Stimulated activated CD8-positive, alpha-beta memory T cell treated with anti-CD3 and anti-CD28 coated beads, Interleukin-7, amount 100 ng/mL, for 1 hour (primary cell): ENCODE measurements around the gene MFAP2.

Experiments
- DNase-seq, 2 donors: peaks; one replicate each; pipeline ENCODE4 v3.0.0-alpha.2; 2020; ENCODE audit warnings: low read depth in 2 of 2

Gene MFAP2

DNA sequence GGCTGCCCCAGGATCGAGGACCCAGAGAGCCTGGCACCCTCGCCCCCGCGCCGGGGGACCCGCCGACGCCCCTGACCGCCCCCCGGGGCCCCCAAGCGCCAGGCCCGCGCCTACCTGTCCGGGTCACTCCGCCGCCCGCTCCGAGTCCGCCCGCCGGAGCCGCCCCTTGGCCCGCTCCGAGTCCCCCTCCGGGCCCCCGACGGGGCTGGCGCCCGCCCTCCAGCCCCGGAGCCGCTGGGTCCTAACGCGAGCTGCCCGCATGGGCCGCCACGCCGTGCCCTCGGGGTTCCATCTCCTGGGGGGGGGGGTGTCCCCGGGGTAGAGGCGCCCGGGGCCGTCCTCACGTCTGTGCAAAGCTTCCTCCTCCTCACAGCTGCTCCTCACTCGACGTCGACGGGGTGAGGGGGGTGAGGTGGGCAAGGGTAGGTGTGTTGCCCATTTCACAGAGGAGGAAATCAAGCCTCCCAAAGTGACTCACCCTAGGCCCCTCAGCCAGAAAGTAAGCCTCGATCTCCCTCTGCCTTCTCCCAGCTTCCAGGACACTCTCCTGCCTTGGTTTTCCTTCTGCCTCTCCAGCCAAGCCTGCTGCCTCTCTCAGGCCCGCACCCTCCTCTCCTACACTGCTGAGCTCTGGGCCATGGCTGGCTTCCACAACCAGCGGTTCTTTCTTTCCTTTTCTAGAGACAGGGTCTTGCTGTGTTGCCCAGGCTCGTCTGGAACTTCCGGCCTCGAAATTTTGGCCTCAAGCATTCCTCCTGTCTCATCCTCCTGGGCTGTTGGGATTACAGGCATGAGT, at the start of gene MFAP2:
MFAP2 (minus strand) TSS at position 148 of the 796 bp plus-strand sequence. CDS start 2,347 bp downstream, outside the sequence.
- DNase-seq, result no peak

DNA sequence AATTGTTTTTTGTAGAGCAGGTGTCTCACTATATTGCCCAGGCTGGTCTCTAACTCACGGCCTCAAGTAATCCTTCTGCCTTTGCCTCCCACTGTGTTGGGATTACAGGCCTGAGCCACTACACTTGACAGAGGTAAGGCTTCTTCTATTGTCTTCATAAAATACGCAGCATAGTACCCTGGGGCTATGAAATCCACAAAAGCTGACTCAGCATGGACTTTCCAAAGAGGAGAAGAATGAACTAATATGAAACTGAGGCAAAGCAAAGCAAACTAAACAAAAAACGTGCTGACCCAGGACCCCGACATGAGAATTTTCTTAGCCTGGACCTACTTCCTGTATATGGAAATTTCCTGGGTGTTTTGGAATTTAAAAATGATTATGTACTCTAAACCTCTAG, 49.8 kb upstream of the MFAP2 start:
- no peak for DNase-seq

DNA sequence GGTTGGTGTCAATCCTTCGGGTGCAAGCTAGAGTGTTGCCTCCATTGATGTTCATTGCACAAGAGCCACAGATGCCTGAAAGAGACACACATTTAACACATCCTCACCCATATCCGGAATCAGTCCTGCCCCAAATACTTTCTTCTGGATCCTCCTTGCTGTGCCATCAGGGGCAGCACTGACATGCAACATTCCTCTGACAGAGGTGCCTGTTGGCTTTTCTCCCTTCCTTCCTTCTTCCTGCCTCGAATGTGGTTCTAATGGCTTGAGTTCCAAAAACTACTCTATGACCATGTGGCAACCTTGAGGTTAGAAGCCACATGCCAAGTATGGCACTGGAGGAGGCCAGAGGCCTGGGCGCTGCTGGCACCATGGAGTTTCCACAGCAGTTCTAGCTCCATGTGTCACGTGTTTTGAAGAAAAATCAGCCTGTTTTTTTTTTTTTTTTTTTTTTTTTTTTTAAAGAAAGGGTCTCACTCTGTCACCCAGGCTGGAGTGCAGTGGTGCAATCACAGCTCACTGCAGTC, 48.3 kb upstream of the MFAP2 start:
- DNase-seq, result no peak

DNA sequence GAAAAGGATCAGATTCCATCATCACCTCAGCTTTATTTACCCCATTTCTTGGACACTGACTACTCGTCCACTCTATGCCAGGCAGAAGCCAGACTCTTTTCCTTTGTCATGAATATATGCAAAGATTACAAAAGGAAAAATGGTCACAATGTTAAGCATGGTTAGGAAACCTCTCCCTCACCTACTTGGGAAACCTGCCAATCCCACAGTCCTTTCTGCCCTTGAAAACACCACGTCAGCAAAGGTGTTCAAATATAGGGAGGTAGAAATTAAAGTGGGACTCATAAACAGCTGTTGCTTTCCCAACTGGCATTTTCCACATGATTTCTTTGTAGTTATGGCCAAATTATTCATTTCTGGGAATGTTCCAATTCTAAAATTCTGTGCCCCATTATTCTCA, 47.5 kb upstream of the MFAP2 start:
- DNase-seq, result no peak

DNA sequence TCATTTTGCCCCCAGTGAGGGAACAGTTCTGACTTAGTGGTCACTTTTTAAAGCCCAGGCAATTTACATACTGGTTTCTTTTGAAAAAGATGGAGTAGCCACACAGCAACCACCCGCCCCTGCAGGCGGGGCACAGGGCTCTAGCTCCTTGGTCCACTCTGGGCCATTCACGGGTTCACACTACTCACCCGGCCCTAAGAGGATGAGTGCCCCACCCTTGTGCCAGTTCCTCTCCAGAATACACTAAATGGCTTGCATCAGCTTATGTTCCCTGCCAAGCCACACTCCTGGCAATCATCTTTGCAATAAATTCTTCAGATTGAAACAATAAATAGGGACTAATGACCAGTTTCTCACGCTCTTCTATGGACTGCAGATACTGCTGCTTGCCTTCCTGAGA, 47.0 kb upstream of the MFAP2 start:
- DNase-seq, result no peak

GRCh38 chr1:17024721-17025120, 44.3 kb upstream of the MFAP2 start:
- no peak for DNase-seq

DNA sequence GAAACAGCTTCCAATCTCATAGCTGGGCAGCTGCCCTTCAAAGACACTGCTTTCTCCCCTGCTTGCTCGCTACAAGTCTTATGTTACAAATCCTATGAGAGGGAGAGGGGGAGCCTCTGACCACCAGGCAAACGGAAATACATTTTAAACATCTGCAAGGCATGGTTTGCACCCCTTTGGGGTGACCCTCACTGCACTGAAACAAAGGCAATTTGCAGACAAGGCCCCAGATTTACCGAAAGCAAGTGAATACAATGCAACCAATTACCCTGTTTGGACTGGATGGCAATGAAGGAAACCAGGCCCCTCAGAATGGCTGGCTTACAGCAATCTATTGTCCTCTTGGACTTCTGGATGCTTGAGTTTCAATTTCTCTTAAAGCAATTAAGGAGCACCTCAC, 43.2 kb upstream of the MFAP2 start:
- no peak for DNase-seq

DNA sequence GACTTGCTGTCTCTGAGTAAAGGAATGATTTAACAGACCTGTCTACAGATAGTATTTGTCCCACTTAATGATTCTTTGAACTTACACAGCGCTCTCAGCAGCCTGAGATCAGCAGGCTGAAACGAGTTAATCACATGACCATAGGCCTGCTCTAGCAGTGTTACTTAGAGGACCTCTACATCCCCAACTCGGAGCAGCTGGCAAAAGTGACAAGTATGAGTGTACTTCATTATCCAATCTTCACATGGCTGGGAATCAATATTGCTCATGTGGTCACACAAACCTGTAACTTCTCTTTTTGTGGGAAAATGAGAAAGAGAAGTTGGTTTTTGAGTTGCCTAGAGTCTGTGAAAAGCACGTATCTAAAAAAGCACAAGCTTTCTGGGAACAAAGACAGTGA, 42.7 kb upstream of the MFAP2 start:
- no peak for DNase-seq

DNA sequence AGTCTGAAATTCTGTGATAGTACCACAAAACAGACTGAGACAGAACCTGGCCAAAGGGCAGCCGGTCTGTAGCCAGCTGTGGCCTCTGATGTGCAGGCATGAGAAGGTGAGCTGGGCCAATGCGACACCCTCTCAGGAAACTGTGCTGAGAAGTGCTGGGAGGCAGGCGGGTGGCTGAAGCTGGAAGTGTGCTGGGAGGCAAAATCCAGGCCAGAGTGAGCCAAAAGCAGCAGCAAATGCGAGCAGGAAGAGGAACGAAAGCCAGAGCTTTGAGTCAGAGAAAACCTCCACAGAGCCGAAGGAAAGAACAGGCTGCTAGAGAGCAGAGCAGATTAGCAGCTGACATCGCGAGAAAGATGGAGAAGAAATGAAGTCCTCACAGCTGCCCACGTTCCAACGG, 41.5 kb upstream of the MFAP2 start:
- DNase-seq, result no peak

- DNase-seq, result no peak
These were observed 40.1 kb upstream of the MFAP2 start for GRCh38 chr1:17020502-17020901.

DNA sequence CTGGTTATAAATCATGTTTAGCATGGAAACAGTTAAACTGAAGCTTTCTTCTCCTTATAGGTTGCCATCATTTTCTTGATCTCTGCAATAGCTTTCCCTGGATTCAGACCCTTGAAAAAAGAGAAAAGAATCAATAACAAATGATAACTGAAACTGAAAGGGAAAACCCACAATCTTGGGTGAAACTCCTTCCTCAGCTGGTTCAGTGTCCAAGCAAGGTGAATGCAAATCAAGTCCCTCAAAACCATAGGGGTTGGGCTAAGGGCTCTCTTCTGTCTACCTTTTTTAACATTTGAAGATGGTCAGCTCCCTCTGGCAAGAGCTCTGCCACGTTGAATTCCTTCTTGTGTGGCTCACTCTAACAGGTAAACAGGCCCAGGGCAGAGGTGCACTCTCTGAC, 38.4 kb upstream of the MFAP2 start:
- DNase-seq, result no peak

DNA sequence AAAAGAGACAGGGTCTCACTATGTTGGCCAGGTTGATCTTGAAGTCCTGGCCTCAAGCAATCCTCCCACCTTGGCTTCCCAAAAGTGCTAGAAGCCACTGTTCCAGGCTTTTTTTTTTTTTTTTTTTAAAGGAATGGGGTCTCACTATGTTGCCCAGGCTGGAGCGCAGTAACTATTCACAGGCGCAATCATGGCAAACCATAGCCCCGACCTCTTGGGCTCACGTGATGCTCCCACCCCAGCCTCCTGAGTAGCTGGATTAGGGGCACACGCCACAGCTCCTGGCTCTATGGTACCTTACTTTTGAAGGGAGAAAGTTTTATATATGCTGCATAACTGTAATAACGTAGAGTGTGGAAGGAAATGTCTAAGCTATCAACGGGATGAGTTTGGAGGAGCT, 37.0 kb upstream of the MFAP2 start:
- no peak for DNase-seq

DNA sequence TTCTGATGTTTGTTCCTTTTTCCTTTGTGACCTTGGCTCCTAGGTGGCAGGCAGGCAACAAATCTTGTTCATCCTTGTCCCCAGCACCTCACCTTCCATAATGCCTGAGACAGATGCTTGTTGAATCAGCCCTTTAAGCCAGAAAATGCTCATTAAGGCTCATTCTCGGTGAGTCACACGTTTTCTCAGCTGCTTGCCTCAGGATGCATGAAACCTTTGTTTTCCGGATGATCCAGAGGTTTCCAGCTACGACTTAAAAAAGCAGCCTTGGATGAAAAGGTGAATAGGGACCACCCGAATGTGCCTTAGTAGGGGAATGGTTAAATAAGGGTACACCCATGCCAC, 35.9 kb upstream of the MFAP2 start:
- no peak for DNase-seq

DNA sequence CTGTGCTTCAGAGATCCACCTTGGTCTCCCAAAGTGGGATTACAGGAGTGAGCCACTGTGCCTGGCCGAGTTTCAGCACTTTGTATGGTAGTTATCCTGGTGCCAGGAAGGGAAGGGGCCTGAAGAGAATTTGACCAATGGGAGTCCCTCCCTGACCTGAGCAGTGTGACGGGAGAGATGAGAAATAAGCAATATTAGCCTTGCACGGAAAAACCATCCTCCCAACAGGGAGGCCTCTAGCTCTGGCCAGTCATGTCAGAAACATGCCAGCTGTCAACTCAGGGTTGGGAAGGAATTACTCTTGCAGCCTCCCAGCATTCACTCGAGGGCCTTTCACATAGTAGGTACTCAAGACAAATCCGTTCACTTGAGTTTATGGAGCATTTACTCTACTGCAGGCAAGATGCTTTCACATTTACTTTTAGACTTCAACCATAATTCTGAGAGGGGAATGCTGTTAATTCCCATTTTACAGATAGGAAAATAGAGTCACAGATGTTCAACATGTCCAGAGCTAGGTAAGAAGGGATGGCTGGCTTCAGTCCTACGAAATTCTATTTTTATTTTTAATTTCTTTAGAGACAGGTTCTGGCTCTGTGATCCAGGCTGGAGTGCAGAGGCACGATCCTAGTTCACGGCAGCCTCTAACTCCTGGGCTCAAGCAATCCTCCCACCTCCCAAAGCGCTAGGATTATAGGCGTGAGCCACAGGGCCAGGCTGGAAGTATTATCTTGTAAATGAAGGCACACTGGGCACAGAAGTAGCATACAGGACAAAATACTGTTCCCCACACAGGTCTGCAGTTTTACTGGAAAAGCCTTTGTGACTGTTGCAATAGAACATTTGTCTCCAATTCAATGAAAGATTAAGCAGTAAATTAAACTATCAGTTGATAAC, 34.5 kb upstream of the MFAP2 start:
- no peak for DNase-seq

DNA sequence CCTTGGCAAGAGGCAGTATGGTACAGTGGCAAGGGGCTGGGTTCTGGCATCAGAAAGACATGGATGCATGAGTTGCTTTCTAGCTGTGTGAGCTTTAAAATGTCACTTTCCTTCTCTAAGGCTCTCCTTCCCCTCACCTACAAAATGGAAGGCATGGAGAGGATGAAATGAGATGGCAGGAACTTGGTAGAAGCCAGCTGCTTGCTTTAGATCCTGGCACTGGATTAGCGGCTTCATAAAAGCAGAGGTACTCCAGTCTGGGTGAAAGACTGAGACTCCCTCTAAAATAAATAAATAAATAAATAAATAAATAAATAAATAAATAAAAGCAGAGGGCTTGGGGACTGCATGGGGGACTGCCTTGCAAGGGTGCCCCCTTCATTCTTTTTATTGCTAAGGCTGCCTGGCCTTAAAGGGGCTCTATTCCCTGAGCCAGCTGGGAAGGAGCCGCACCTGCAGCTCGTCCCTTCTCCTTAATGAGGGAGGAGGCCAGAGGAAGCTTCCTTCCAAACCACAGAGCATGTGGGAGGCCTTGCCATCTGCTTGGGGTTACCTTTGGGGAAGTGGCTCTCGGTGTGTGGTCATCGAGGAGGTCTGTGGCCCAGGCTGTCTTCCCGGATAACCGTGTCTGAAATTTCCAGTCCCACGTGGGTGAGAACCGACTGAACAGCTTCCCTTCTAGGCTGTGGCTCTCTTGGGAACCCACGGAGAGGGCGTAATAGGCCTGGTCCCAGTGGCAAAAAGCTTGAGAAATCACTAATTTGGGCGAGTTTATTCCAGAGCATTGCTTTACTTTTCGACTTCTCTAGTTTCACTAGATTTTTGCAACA, 33.3 kb upstream of the MFAP2 start:
- no peak for DNase-seq

DNA sequence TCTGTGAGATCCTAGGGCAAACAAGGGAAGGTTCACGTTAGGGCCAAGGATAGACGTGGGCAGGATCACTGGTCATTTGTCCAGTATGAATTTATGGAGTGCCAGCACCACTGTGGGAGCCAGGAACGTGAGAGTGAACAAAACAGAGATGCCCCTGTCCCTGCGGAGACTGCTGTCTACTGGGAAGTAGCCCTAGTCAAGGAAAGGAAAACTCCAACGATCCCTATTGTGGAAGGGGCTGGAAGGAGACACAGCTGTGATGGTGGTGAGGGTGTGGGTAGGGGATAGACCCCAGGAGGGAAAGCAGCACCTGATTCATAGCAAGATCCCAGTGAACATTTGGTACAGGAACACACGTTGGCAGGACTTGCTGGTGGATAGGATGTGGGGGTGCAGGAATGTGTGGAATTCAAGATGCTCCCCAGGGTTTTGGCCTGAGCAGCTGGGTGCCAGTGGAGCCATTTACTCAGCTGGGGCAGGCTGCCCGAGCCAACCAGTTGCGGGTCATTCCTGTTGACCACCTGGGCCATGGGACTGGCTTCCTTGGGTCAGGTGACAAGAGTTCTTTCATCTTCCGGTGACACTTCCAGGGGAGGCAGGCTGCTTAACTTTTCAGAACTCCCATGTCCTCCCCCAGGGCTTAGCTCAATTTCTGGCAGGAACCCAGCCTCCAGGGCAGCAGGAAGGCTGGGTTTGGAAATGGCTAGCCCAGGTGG, 32.5 kb upstream of the MFAP2 start:
- no peak for DNase-seq

- peak; percentile 59 to 63 for DNase-seq
These were observed 31.3 kb upstream of the MFAP2 start, which contains the start of gene ATP13A2 for GRCh38 chr1:17011439-17012307. TSS of gene ATP13A2 (minus strand) at chr1:17011928. CDS start at chr1:17011738, 190 bp downstream.

DNA sequence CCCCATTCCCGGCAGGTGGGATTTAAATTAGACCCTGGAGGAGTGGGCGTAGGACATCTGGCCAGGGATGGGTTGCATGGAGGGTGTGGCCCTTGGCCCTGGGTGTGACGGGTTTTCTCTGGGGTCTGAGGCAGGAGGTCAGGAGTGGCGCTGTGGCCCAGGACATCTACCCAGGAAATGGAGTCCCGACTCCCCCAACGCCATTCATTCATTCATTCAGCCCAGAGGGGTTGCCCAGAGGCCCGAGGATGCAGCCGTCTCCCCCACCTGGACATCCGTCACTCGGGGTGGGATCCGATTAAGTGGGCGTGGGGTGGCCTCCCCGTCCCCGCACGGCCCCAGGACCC, 30.6 kb upstream of the MFAP2 start:
- no peak for DNase-seq

GRCh38 chr1:17009706-17010105, 29.3 kb upstream of the MFAP2 start:
- no peak for DNase-seq

DNA sequence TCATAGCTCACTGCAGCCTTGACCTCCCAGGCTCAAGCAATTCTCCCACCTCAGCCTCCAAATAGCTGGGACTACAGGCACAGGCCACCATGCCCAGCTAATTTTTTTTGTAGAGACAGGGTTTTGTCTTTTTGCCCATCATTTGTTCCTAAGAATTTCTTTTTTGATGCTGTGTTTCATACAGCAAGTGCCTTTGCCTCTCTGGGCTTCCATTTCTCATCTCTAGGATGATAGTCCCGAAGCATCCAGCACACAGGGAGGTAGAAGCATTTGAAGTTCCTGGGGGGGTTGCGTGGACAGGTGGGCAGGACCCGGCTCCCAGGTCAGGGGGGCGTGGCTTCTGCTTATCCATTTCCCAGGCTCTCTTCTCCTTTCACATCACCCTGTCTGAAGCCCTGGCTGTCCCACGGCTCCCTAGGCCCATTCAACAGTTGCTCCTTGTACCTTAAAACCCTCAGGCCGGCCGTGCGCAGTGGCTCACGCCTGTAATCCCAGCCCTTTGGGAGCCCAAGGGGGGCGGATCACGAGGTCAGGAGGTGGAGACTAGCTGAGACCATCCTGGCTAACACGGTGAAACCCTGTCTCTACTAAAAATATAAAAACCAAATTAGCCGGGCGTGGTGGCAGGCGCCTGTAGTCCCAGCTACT, 27.9 kb upstream of the MFAP2 start:
- no peak for DNase-seq
